Measurements from ENCODE around the gene NUS1.
"Not testable (repeated sequence)": the region's sequence is repeated elsewhere in the genome, so short reads cannot be mapped to it uniquely, and the experiment has no call there.

NUS1 gene

DNA sequence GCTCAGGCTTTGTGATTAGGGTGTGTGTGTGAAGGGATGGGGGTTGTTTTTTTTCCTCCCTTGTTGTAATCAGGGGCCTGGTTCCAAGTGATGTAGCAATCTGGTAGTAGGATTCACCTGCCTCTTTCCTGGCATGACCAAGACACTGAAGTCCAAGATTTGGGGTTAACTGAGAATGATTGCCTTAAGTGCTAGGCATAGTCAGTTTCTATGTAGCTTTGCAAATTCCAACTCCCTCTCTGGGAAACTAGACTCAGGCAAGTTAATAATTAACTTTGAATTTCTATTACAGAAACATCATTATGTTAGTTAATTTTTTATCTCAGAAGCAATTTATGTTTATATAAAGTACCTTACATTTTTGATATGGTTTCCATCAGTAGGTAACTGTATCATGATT lies 43.6 kb downstream of the NUS1 start:
- H3K27ac ChIP-seq (ENCODE audit: extremely low read depth, low read depth, low read length): no peak overlapping the region
- H3K9me3 ChIP-seq (ENCODE audit: control insufficient read depth, insufficient read depth, low read depth, low read length): no peaks in the 10 kb centered on the region
- H3K4me1 ChIP-seq (ENCODE audit: control insufficient read depth, insufficient read depth, low read length): no peaks in the 10 kb centered on the region
- CTCF ChIA-PET: interaction anchor here (0.5 to 1.0 kb wide), 2 partner anchors 44 to 359 kb away, joined by 3 read pairs; no protein-coding TSS in a partner anchor
- POLR2A ChIA-PET: no interaction called here
- no peaks in the 10 kb centered on the region for H3K36me3 ChIP-seq (ENCODE audit: control insufficient read depth in 2 of 2, insufficient read depth in 1 of 2, low read length in 2 of 2)
- H3K4me3 ChIP-seq (ENCODE audit: low read depth, low read length): no peak overlapping the region
- no peak for TF ChIP-seq ZNF133 (tag by site-specific recombination; IDR thresholded peaks at IDR 0.05)

GRCh38 chr6:117721520-117721919 lies 46.3 kb downstream of the NUS1 start:
- CTCF ChIA-PET: interaction anchor here (0.6 kb wide), 1 partner anchor 165 kb away, joined by 3 read pairs; no protein-coding TSS in a partner anchor
- H3K4me1 ChIP-seq (ENCODE audit: control insufficient read depth, insufficient read depth, low read length); H3K36me3 ChIP-seq (ENCODE audit: control insufficient read depth in 2 of 2, insufficient read depth in 1 of 2, low read length in 2 of 2); H3K4me3 ChIP-seq (ENCODE audit: low read depth, low read length); POLR2A ChIA-PET; H3K9me3 ChIP-seq (ENCODE audit: control insufficient read depth, insufficient read depth, low read depth, low read length); H3K27ac ChIP-seq (ENCODE audit: extremely low read depth, low read depth, low read length): not testable (repeated sequence)

DNA sequence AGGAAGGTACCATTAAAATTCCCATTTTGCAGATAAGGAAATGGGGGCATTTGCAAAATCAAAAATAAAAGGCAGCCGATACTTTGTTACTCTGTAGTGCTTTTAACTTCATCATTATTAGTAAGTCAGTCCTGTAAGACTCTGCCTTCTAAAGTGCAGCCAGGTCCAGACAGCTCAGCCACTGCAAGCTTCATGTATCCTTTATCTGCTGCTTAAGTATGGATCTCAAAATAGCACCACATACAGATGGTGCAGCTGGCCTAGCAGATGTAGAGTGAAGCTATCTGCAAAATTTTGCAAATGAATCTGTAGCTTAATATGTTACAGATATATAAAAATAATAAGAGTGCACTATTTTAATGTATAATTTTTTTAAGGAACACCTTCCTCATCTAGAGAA lies 53.4 kb downstream of the NUS1 start:
- POLR2A ChIA-PET: no interaction called here
- Histone ChIP-seq H3K4me1 (ENCODE audit: control insufficient read depth, insufficient read depth, low read length) (no peaks in the 10 kb centered on the region), H3K9me3 (ENCODE audit: control insufficient read depth, insufficient read depth, low read depth, low read length) (no peaks in the 10 kb centered on the region), H3K27ac (ENCODE audit: extremely low read depth, low read depth, low read length) (no peak overlapping the region), H3K4me3 (ENCODE audit: low read depth, low read length) (no peak overlapping the region), H3K36me3 (ENCODE audit: control insufficient read depth in 2 of 2, insufficient read depth in 1 of 2, low read length in 2 of 2) (no peaks in the 10 kb centered on the region)
- TF ChIP-seq ZNF549 (tag by site-specific recombination; IDR thresholded peaks at IDR 0.05): no peak
- TF ChIP-seq, protein P1, sequence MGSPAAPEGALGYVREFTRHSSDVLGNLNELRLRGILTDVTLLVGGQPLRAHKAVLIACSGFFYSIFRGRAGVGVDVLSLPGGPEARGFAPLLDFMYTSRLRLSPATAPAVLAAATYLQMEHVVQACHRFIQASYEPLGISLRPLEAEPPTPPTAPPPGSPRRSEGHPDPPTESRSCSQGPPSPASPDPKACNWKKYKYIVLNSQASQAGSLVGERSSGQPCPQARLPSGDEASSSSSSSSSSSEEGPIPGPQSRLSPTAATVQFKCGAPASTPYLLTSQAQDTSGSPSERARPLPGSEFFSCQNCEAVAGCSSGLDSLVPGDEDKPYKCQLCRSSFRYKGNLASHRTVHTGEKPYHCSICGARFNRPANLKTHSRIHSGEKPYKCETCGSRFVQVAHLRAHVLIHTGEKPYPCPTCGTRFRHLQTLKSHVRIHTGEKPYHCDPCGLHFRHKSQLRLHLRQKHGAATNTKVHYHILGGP (tag by site-specific recombination; IDR thresholded peaks at IDR 0.05): no peak
- CTCF ChIA-PET: no interaction called here

- Histone ChIP-seq H3K4me3 (ENCODE audit: low read depth, low read length) (no peak overlapping the region), H3K36me3 (ENCODE audit: control insufficient read depth in 2 of 2, insufficient read depth in 1 of 2, low read length in 2 of 2) (no peaks in the 10 kb centered on the region), H3K27ac (ENCODE audit: extremely low read depth, low read depth, low read length) (no peak overlapping the region), H3K4me1 (ENCODE audit: control insufficient read depth, insufficient read depth, low read length) (no peaks in the 10 kb centered on the region), H3K9me3 (ENCODE audit: control insufficient read depth, insufficient read depth, low read depth, low read length) (no peaks in the 10 kb centered on the region)
- TF ChIP-seq ZNF654 (tag by site-specific recombination; IDR thresholded peaks at IDR 0.05; ENCODE audit: low read depth) (no peak), ZEB2 (tag by site-specific recombination; IDR thresholded peaks at IDR 0.05) (no peak), ZIC2 (tag by site-specific recombination; IDR thresholded peaks at IDR 0.05) (no peak), TCF7L2 (IDR thresholded peaks at IDR 0.05; ENCODE audit: borderline replicate concordance, low read depth, low read length) (no peak), ZNF560 (tag by site-specific recombination; IDR thresholded peaks at IDR 0.05; ENCODE audit: borderline replicate concordance) (no peak)
- TF ChIP-seq, protein P2, sequence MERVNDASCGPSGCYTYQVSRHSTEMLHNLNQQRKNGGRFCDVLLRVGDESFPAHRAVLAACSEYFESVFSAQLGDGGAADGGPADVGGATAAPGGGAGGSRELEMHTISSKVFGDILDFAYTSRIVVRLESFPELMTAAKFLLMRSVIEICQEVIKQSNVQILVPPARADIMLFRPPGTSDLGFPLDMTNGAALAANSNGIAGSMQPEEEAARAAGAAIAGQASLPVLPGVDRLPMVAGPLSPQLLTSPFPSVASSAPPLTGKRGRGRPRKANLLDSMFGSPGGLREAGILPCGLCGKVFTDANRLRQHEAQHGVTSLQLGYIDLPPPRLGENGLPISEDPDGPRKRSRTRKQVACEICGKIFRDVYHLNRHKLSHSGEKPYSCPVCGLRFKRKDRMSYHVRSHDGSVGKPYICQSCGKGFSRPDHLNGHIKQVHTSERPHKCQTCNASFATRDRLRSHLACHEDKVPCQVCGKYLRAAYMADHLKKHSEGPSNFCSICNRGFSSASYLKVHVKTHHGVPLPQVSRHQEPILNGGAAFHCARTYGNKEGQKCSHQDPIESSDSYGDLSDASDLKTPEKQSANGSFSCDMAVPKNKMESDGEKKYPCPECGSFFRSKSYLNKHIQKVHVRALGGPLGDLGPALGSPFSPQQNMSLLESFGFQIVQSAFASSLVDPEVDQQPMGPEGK (tag by site-specific recombination; IDR thresholded peaks at IDR 0.05): no peak
- CTCF ChIA-PET: interaction anchor here (0.9 to 1.0 kb wide), 2 partner anchors 12 to 18 kb away, joined by 3 to 5 read pairs; no protein-coding TSS in a partner anchor
- POLR2A ChIA-PET: interaction anchor here (1.0 kb wide), 1 partner anchor 10 kb away, joined by 3 read pairs; no protein-coding TSS in a partner anchor
These were observed 54.3 kb downstream of the NUS1 start for GRCh38 chr6:117729613-117730012.

DNA sequence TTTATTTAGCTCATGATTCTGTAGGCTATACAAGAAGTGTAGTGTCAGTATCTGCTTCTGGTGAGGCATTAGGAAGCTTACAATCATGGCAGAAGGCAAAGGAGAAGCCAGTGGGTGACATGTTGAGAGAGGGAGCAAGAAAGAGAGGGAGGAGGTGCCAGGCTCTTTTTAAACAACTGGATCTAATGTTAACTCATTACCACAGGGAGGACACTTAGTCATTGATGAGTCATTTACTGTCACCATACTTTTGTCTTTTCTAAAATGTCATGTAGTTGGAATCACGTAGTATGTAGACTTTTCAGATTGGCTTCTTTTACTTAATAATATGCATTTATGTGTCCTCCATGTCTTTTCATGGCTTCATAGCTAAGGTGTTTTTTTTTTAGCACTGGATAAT lies 58.1 kb downstream of the NUS1 start:
- Histone ChIP-seq H3K4me1 (ENCODE audit: control insufficient read depth, insufficient read depth, low read length) (no peaks in the 10 kb centered on the region), H3K9me3 (ENCODE audit: control insufficient read depth, insufficient read depth, low read depth, low read length) (no peaks in the 10 kb centered on the region), H3K4me3 (ENCODE audit: low read depth, low read length) (no peak overlapping the region), H3K27ac (ENCODE audit: extremely low read depth, low read depth, low read length) (no peak overlapping the region), H3K36me3 (ENCODE audit: control insufficient read depth in 2 of 2, insufficient read depth in 1 of 2, low read length in 2 of 2) (no peaks in the 10 kb centered on the region)
- CTCF ChIA-PET: interaction anchor here (1.2 kb wide), 1 partner anchor 284 kb away, joined by 4 read pairs; no protein-coding TSS in a partner anchor
- POLR2A ChIA-PET: no interaction called here
- no peak for TF ChIP-seq ZNF398 (tag by site-specific recombination; IDR thresholded peaks at IDR 0.05)
